Measurements from ENCODE around the gene PRDM15. TPM values are rescaled to one million over a fixed set of nuclear protein-coding genes. Genes with fewer than 3 reads are reported as not detected.

The PRDM15 gene
- 8.2 and 10.6 TPM in 2 replicates for total RNA-seq (2014; rRNA removed; shearing (Covaris generic))
- 3.0 and 3.1 TPM in 2 replicates for polyA plus RNA-seq (2016; fragmentation: Nextera tagmentation; extraction: Ambion mirVana)
- long read RNA-seq, partial matches to known transcripts: 0 of 2 reads
- long read RNA-seq, other reads (novel, unspliced or antisense): 2 of 2 reads

GRCh38 chr21:41879190-41879998 lies at the start of gene PRDM15:
PRDM15 (minus strand) TSS chr21:41879344; CDS start chr21:41860363, 18,981 bp downstream.
- H3K79me2 ChIP-seq (replicated peaks; ENCODE audit: insufficient read depth): peaks cover 32% of the 10 kb centered on the region
- H4K20me1 ChIP-seq (replicated peaks; ENCODE audit: insufficient read depth): peaks cover 5% of the 10 kb centered on the region
- H3K4me1 ChIP-seq (ENCODE audit: insufficient read depth): peaks cover 7% of the 10 kb centered on the region
- no peaks in the 10 kb centered on the region for H3K27me3 ChIP-seq (ENCODE audit: insufficient read depth)
- peak within 1 kb of the TSS; percentile 85 for H2AFZ ChIP-seq
- no peak within 1 kb of the TSS for H3K27ac ChIP-seq (ENCODE audit: low read depth)
- Mint-ChIP-seq H3K36me3 (ENCODE audit: low read depth) (peaks cover 3% of the 10 kb centered on the region; the same call in 1 of the 3 replicates), H3K4me3 (peak within 1 kb of the TSS; percentile 87), H3K27me3 (ENCODE audit: insufficient read depth, low read depth, poor library complexity) (peaks cover 5% of the 10 kb centered on the region), H3K27ac (peak within 1 kb of the TSS; percentile 89; the same call in 1 of the 2 replicates), H3K4me1 (peaks cover 18% of the 10 kb centered on the region), H3K9me3 (no peaks in the 10 kb centered on the region)
- H3K4me3 ChIP-seq: peak within 1 kb of the TSS; percentile 90
- TF ChIP-seq ETS1 (IDR thresholded peaks at IDR 0.05): 0 out of 2 replicates have a peak, but pooled peaks have one; percentile 24
- no peak for TF ChIP-seq CREB1 (CRISPR knock-in tag; IDR thresholded peaks at IDR 0.05; ENCODE audit: low read depth)
- H3K36me3 ChIP-seq (ENCODE audit: insufficient read depth): no peaks in the 10 kb centered on the region
- no peaks in the 10 kb centered on the region for H3K9me2 ChIP-seq (ENCODE audit: insufficient read depth)
- ATAC-seq (peak; percentile 68), DNase-seq (ENCODE audit: low spot score) (peak; percentile 90)
- no peaks in the 10 kb centered on the region for H3F3A ChIP-seq (replicated peaks; ENCODE audit: low read depth)
- peak within 1 kb of the TSS; percentile 95 for H3K4me2 ChIP-seq

- no peaks in the 10 kb centered on the region for H4K20me1 ChIP-seq (replicated peaks; ENCODE audit: insufficient read depth)
- ATAC-seq: no peak
These were observed 49.6 kb upstream of the PRDM15 start for GRCh38 chr21:41928621-41929220.

More at GRCh38 chr21:41928621-41929220, 49.6 kb upstream of the PRDM15 start:
- H3F3A ChIP-seq (replicated peaks; ENCODE audit: low read depth): no peaks in the 10 kb centered on the region
- H3K9me2 ChIP-seq (ENCODE audit: insufficient read depth): no peaks in the 10 kb centered on the region
- no peak for TF ChIP-seq JUNB (IDR thresholded peaks at IDR 0.05; ENCODE audit: unreplicated experiment)
- no peak for TF ChIP-seq NANOG (IDR thresholded peaks at IDR 0.05; ENCODE audit: borderline replicate concordance)
- no peak for TF ChIP-seq REST (IDR thresholded peaks at IDR 0.05; ENCODE audit: unreplicated experiment)
- no peak for TF ChIP-seq ZNF114 (CRISPR knock-in tag; IDR thresholded peaks at IDR 0.05)
- no peak for TF ChIP-seq POLR2AphosphoS5 (IDR thresholded peaks at IDR 0.05; ENCODE audit: low read depth)
- TF ChIP-seq CTCF (conservative IDR thresholded peaks at IDR 0.05; ENCODE audit: low read depth in 2 of 2): no peak
- Mint-ChIP-seq H3K4me1 (peaks cover 41% of the 10 kb centered on the region), H3K27ac (no peak overlapping the region; the same call in 1 of the 2 replicates), H3K27me3 (ENCODE audit: insufficient read depth, low read depth, poor library complexity) (peaks cover 15% of the 10 kb centered on the region), H3K9me3 (no peaks in the 10 kb centered on the region), H3K36me3 (ENCODE audit: low read depth) (no peaks in the 10 kb centered on the region), H3K4me3 (no peak overlapping the region)
- DNase-seq (ENCODE audit: low spot score): no peak
- no peak overlapping the region for H3K4me2 ChIP-seq
- H3K4me3 ChIP-seq: no peak overlapping the region
- no peak overlapping the region for H3K27ac ChIP-seq (ENCODE audit: low read depth)
- H3K27me3 ChIP-seq (ENCODE audit: insufficient read depth): no peaks in the 10 kb centered on the region
- H2AFZ ChIP-seq: no peak overlapping the region
- H3K4me1 ChIP-seq (ENCODE audit: insufficient read depth): peaks cover 28% of the 10 kb centered on the region
- no peaks in the 10 kb centered on the region for H3K36me3 ChIP-seq (ENCODE audit: insufficient read depth)
- H3K79me2 ChIP-seq (replicated peaks; ENCODE audit: insufficient read depth): peaks cover 6% of the 10 kb centered on the region; the same call in 1 of the 2 replicates

All from GM23338 (cell line).